Peyer's patch (tissue), 4 donors: ENCODE measurements around the gene RNF217. TPM values are rescaled to one million over a fixed set of nuclear protein-coding genes. Genes with fewer than 3 reads are reported as not detected.

Source experiments
- DNase-seq, 3 donors: peaks; one replicate each; pipeline ENCODE4 v3.0.0-alpha.2; 2017 to 2019
- H3K27ac ChIP-seq, 4 donors: fragments of 200-600 bp; sonication (generic); one replicate each; pipeline ENCODE4 v1.5.1; 2016 to 2019
- H3K27me3 ChIP-seq, 2 donors: fragments of 200-600 bp; sonication (generic); one replicate each; pipeline ENCODE4 v1.5.1; 2019
- H3K36me3 ChIP-seq, 3 donors: fragments of 200-600 bp; sonication (generic); one replicate each; pipeline ENCODE4 v1.5.1; 2016 to 2019
- H3K4me1 ChIP-seq, 4 donors: fragments of 200-600 bp; sonication (generic); one replicate each; pipeline ENCODE4 v1.5.1; 2016 to 2019
- H3K4me3 ChIP-seq, 4 donors: fragments of 200-600 bp; sonication (generic); 1 replicate in 3 of 4; 2 replicates in 1 of 4; pipeline ENCODE4 v1.5.1; 2016 to 2019; ENCODE audit warnings: mild to moderate bottlenecking in 1 of 4
- H3K9me3 ChIP-seq, 4 donors: fragments of 200-600 bp; sonication (generic); one replicate each; pipeline ENCODE4 v1.5.1; 2016 to 2019; ENCODE audit warnings: mild to moderate bottlenecking in 1 of 4
- POLR2A ChIP-seq, 2 donors: fragments of 450-650 bp; IDR thresholded peaks; one replicate each; pipeline ENCODE4 v1.5.1; 2017; ENCODE audit warnings: antibody characterized with exemption in 2 of 2, mild to moderate bottlenecking in 2 of 2, moderate library complexity in 2 of 2
- total RNA-seq, 4 donors: library from RNA; depleted of rRNA; stranded (reverse); fragments of >200 nt; gene quantifications; one replicate each; pipeline ENCODE4 v1.1.0, GENCODE V29; 2016
- TF ChIP-seq, protein P1 (sequence below), 6 experiments: fragments of 450-650 bp in 4 of 6; fragments of 200-600 bp in 2 of 6; sonication (generic) in 1 of 6; IDR thresholded peaks; one replicate each; pipeline ENCODE4 v1.5.1; 2017 to 2019; ENCODE audit warnings: antibody characterized with exemption in 6 of 6, mild to moderate bottlenecking in 3 of 6, moderate library complexity in 1 of 6

Gene RNF217
- total RNA-seq, 4 donors from 2014 or later, result 7.4 to 60.1 (median 23.5) TPM

DNA sequence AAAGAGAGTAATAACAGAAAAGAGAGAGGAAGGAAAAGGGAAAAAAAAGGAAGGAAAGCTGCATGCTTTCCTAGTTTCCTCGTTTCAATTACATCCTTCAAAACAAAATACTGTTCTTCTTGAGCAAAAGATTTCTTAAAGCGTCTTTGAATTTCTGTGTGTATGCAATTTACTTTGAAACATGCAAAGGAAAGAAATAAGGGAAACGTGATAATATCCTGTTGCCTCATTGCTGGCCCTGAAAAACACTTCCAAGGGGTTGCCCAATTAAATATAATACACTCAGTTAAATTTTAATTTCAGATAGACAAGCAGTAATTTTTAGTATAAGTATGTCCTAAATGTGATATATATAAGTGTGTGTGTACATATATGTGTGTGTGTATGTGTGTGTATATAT is 140.2 kb downstream of the RNF217 start:
- TF ChIP-seq POLR2A (IDR thresholded peaks at IDR 0.05), result no peak
- TF ChIP-seq, protein P1, sequence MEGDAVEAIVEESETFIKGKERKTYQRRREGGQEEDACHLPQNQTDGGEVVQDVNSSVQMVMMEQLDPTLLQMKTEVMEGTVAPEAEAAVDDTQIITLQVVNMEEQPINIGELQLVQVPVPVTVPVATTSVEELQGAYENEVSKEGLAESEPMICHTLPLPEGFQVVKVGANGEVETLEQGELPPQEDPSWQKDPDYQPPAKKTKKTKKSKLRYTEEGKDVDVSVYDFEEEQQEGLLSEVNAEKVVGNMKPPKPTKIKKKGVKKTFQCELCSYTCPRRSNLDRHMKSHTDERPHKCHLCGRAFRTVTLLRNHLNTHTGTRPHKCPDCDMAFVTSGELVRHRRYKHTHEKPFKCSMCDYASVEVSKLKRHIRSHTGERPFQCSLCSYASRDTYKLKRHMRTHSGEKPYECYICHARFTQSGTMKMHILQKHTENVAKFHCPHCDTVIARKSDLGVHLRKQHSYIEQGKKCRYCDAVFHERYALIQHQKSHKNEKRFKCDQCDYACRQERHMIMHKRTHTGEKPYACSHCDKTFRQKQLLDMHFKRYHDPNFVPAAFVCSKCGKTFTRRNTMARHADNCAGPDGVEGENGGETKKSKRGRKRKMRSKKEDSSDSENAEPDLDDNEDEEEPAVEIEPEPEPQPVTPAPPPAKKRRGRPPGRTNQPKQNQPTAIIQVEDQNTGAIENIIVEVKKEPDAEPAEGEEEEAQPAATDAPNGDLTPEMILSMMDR (IDR thresholded peaks at IDR 0.05), result no peak
- peak overlapping the region in 1 of 4 donors; percentile 13 for H3K27ac ChIP-seq

DNA sequence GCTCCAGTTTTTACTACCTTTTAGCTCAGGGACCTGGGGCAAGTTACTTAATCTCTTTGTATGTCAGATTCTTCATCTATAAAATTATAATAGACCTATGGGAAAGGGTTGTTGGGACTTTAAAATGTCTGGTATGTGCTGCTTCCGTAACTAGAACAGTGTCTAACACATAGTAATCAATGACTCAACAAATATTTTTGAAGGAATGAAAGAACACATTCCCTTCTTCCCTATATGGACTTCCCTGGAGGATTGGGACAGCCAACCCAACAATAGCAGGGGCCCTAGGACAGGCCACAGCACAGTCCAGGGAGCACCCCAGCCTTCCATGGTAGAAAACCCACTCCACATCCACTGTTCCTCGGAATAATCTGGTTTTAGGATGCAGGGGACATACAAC is 140.7 kb downstream of the RNF217 start:
- H3K27ac ChIP-seq, result peak overlapping the region in 1 of 4 donors; percentile 13
- H3K4me1 ChIP-seq, result peaks cover 0 to 4% (median 0%) of the 10 kb centered on the region in 4 donors
- no peaks in the 10 kb centered on the region for H3K9me3 ChIP-seq
- H3K4me3 ChIP-seq, result no peak overlapping the region
- H3K27me3 ChIP-seq, result no peaks in the 10 kb centered on the region
- TF ChIP-seq, protein P1 (IDR thresholded peaks at IDR 0.05), result no peak
- no peak for TF ChIP-seq POLR2A (IDR thresholded peaks at IDR 0.05)
- no peak for DNase-seq
- no peaks in the 10 kb centered on the region for H3K36me3 ChIP-seq

More for the DNA sequence above, 140.2 kb downstream of the RNF217 start:
- Histone ChIP-seq H3K27me3 (no peaks in the 10 kb centered on the region), H3K9me3 (no peaks in the 10 kb centered on the region), H3K4me1 (peaks cover 0 to 4% (median 0%) of the 10 kb centered on the region in 4 donors), H3K36me3 (no peaks in the 10 kb centered on the region), H3K4me3 (no peak overlapping the region)
- no peak for DNase-seq

DNA sequence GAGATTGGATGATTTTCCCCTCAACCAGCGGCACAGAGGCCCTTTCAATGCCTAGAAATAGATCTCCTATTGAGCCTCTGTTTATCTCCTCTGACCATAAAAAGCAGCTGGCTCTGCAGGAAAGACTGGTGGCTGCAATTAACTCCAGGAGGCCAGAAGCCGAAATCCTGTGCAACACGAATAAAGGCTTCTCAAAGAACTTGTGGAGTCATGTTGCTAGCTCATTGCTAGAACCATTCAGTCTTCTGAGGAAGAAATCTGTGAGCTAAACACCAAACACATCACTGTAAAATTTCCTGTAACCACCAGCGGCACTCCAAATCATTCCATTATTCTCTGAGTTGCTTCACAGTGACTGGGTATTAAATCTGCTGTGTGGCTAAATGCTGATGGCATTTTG is 142.2 kb downstream of the RNF217 start:
- no peak for DNase-seq
- H3K36me3 ChIP-seq, result no peaks in the 10 kb centered on the region
- no peak overlapping the region for H3K27ac ChIP-seq
- no peaks in the 10 kb centered on the region for H3K9me3 ChIP-seq
- peaks cover 0 to 4% (median 0%) of the 10 kb centered on the region in 4 donors for H3K4me1 ChIP-seq
- H3K27me3 ChIP-seq, result no peaks in the 10 kb centered on the region
- TF ChIP-seq POLR2A (IDR thresholded peaks at IDR 0.05), result no peak
- TF ChIP-seq, protein P1 (IDR thresholded peaks at IDR 0.05), result no peak
- H3K4me3 ChIP-seq, result no peak overlapping the region

DNA sequence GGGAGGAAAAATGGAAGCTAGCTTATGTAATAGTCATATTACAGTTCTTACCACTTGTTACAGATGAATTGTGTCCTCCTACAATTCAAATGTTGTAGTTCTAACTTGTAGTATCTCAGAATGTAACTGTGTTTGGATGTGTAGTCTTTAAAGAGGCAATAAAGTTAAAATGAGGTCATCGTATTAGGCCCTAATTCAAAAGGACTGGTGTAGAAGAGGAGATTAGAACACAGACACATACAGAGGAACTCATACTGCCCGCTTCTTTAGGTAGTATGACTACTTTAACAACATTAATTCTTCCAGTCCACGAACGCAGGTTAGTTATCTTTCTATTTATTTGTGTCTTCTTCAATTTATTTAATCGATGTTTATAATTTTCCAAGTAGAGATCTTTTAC is 144.8 kb downstream of the RNF217 start:
- Histone ChIP-seq H3K4me1 (no peaks in the 10 kb centered on the region), H3K27me3 (no peaks in the 10 kb centered on the region), H3K9me3 (peaks cover 0 to 14% (median 0%) of the 10 kb centered on the region in 4 donors), H3K4me3 (no peak overlapping the region), H3K36me3 (no peaks in the 10 kb centered on the region), H3K27ac (no peak overlapping the region)
- DNase-seq, result no peak
- no peak for TF ChIP-seq POLR2A (IDR thresholded peaks at IDR 0.05)
- TF ChIP-seq, protein P1 (IDR thresholded peaks at IDR 0.05), result no peak

DNA sequence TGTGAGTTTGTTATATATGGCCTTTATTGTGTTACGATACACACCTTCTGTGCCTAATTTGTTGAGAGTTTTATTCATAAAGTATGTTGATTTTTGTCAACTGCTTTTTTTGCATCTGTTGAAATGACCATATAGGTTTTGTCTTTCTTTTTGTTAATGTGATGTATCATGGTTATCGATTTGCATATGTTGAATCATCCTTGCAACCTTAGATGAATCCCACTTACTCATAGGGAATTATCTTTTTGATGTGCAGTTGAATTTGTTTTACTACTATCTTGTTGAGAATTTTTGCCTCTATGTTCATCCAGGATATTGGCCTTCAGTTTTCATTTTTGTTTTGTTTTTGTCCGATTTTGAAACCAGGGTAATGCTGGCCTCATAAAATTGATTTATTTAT is 145.7 kb downstream of the RNF217 start:
- H3K36me3 ChIP-seq, result no peaks in the 10 kb centered on the region
- H3K4me3 ChIP-seq, result no peak overlapping the region
- no peak for DNase-seq
- no peaks in the 10 kb centered on the region for H3K27me3 ChIP-seq
- H3K9me3 ChIP-seq, result peaks cover 0 to 14% (median 0%) of the 10 kb centered on the region in 4 donors
- no peaks in the 10 kb centered on the region for H3K4me1 ChIP-seq
- TF ChIP-seq, protein P1 (IDR thresholded peaks at IDR 0.05), result no peak
- no peak for TF ChIP-seq POLR2A (IDR thresholded peaks at IDR 0.05)
- no peak overlapping the region for H3K27ac ChIP-seq

DNA sequence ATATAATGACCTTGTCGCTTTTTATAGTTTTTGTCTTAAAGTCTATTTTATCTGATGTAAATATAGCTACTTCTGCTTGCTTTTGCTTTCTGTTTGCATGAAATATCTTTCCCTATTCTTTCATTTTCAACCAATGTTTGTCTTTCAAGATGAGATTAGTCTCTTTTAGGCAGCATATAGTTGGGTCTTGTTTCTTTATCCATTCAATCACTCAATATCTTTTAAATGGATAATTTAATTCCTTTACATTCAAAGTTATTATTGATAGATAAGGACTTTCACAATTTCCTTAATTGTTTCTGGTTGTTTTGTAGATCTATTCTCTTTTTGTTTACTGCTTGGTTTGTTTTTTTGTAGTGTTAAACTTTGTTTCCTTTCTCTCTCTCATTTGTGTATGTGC is 147.8 kb downstream of the RNF217 start:
- TF ChIP-seq, protein P1 (IDR thresholded peaks at IDR 0.05), result no peak
- TF ChIP-seq POLR2A (IDR thresholded peaks at IDR 0.05), result no peak
- H3K4me1 ChIP-seq, result no peaks in the 10 kb centered on the region

More for the DNA sequence above, 147.8 kb downstream of the RNF217 start:
- no peaks in the 10 kb centered on the region for H3K36me3 ChIP-seq
- no peaks in the 10 kb centered on the region for H3K27me3 ChIP-seq
- DNase-seq, result no peak
- no peak overlapping the region for H3K4me3 ChIP-seq
- peaks cover 0 to 14% (median 0%) of the 10 kb centered on the region in 4 donors for H3K9me3 ChIP-seq
- H3K27ac ChIP-seq, result no peak overlapping the region
